ENCODE results near the gene VDR.

The VDR gene

GRCh38 chr12:47841910-47842309 is 62.9 kb downstream of the VDR start:
- H4K20me1 ChIP-seq (ENCODE audit: insufficient read depth, low read length, poor library complexity, severe bottlenecking), result no peaks in the 10 kb centered on the region
- no peak overlapping the region for H3K9ac ChIP-seq (ENCODE audit: low read depth, low read length, poor library complexity, severe bottlenecking)
- no peak for TF ChIP-seq CTCF (conservative IDR thresholded peaks at IDR 0.05; ENCODE audit: low read length)
- no peak for TF ChIP-seq EZH2phosphoT487 (IDR thresholded peaks at IDR 0.05; ENCODE audit: borderline replicate concordance)
- no peaks in the 10 kb centered on the region for H3K79me2 ChIP-seq (ENCODE audit: insufficient read depth, low read length)
- H2AFZ ChIP-seq (ENCODE audit: low read length), result no peak overlapping the region
- H3K9me2 ChIP-seq (replicated peaks; ENCODE audit: low read depth, low read length), result no peaks in the 10 kb centered on the region
- no peaks in the 10 kb centered on the region for H3K4me1 ChIP-seq (ENCODE audit: insufficient read depth, low read length, poor library complexity, severe bottlenecking)
- no peaks in the 10 kb centered on the region for H3F3A ChIP-seq (ENCODE audit: low read depth)
- no peaks in the 10 kb centered on the region for H3K9me3 ChIP-seq (ENCODE audit: insufficient read depth, low read depth, low read length)
- H3K4me3 ChIP-seq (ENCODE audit: low read length, poor library complexity, severe bottlenecking), result no peak overlapping the region
- H3K4me2 ChIP-seq (ENCODE audit: low read depth, low read length, poor library complexity, severe bottlenecking), result no peak overlapping the region
- no peaks in the 10 kb centered on the region for H3K27me3 ChIP-seq (ENCODE audit: insufficient read depth, low read length, poor library complexity, severe bottlenecking)
- H3K36me3 ChIP-seq (ENCODE audit: insufficient read depth, low read length), result no peaks in the 10 kb centered on the region

- no peak for TF ChIP-seq EZH2phosphoT487 (IDR thresholded peaks at IDR 0.05; ENCODE audit: borderline replicate concordance)
- no peak for TF ChIP-seq CTCF (conservative IDR thresholded peaks at IDR 0.05; ENCODE audit: low read length)
- H3K27me3 ChIP-seq (ENCODE audit: insufficient read depth, low read length, poor library complexity, severe bottlenecking), result no peaks in the 10 kb centered on the region
Observed at GRCh38 chr12:47841501-47841900, 63.3 kb downstream of the VDR start.

GRCh38 chr12:47840571-47840970 is 64.2 kb downstream of the VDR start:
- H3K9ac ChIP-seq (ENCODE audit: low read depth, low read length, poor library complexity, severe bottlenecking), result no peak overlapping the region
- H3K36me3 ChIP-seq (ENCODE audit: insufficient read depth, low read length), result no peaks in the 10 kb centered on the region
- no peak overlapping the region for H2AFZ ChIP-seq (ENCODE audit: low read length)
- TF ChIP-seq CTCF (conservative IDR thresholded peaks at IDR 0.05; ENCODE audit: low read length), result no peak
- TF ChIP-seq EZH2phosphoT487 (IDR thresholded peaks at IDR 0.05; ENCODE audit: borderline replicate concordance), result no peak
- no peaks in the 10 kb centered on the region for H3K9me2 ChIP-seq (replicated peaks; ENCODE audit: low read depth, low read length)
- H3K4me3 ChIP-seq (ENCODE audit: low read length, poor library complexity, severe bottlenecking), result no peak overlapping the region
- no peaks in the 10 kb centered on the region for H3F3A ChIP-seq (ENCODE audit: low read depth)
- H3K4me1 ChIP-seq (ENCODE audit: insufficient read depth, low read length, poor library complexity, severe bottlenecking), result peaks cover 5% of the 10 kb centered on the region
- no peaks in the 10 kb centered on the region for H3K9me3 ChIP-seq (ENCODE audit: insufficient read depth, low read depth, low read length)
- H4K20me1 ChIP-seq (ENCODE audit: insufficient read depth, low read length, poor library complexity, severe bottlenecking), result no peaks in the 10 kb centered on the region
- no peak overlapping the region for H3K4me2 ChIP-seq (ENCODE audit: low read depth, low read length, poor library complexity, severe bottlenecking)
- no peaks in the 10 kb centered on the region for H3K79me2 ChIP-seq (ENCODE audit: insufficient read depth, low read length)
- no peaks in the 10 kb centered on the region for H3K27me3 ChIP-seq (ENCODE audit: insufficient read depth, low read length, poor library complexity, severe bottlenecking)

More at GRCh38 chr12:47841501-47841900, 63.3 kb downstream of the VDR start:
- no peaks in the 10 kb centered on the region for H4K20me1 ChIP-seq (ENCODE audit: insufficient read depth, low read length, poor library complexity, severe bottlenecking)
- H3K79me2 ChIP-seq (ENCODE audit: insufficient read depth, low read length), result no peaks in the 10 kb centered on the region
- no peaks in the 10 kb centered on the region for H3K9me3 ChIP-seq (ENCODE audit: insufficient read depth, low read depth, low read length)
- H3K4me2 ChIP-seq (ENCODE audit: low read depth, low read length, poor library complexity, severe bottlenecking), result no peak overlapping the region
- H3K9ac ChIP-seq (ENCODE audit: low read depth, low read length, poor library complexity, severe bottlenecking), result no peak overlapping the region
- H3K4me3 ChIP-seq (ENCODE audit: low read length, poor library complexity, severe bottlenecking), result no peak overlapping the region
- no peak overlapping the region for H2AFZ ChIP-seq (ENCODE audit: low read length)
- no peaks in the 10 kb centered on the region for H3K4me1 ChIP-seq (ENCODE audit: insufficient read depth, low read length, poor library complexity, severe bottlenecking)
- H3F3A ChIP-seq (ENCODE audit: low read depth), result no peaks in the 10 kb centered on the region
- H3K9me2 ChIP-seq (replicated peaks; ENCODE audit: low read depth, low read length), result no peaks in the 10 kb centered on the region
- no peaks in the 10 kb centered on the region for H3K36me3 ChIP-seq (ENCODE audit: insufficient read depth, low read length)

Data from Loucy (cell line).